ENCODE data around the gene GLMP. TPM values are rescaled to one million over a fixed set of nuclear protein-coding genes. Genes with fewer than 3 reads are reported as not detected.
"Not testable (repeated sequence)": the region's sequence is repeated elsewhere in the genome, so short reads cannot be mapped to it uniquely, and the experiment has no call there.

The GLMP gene, protein sequence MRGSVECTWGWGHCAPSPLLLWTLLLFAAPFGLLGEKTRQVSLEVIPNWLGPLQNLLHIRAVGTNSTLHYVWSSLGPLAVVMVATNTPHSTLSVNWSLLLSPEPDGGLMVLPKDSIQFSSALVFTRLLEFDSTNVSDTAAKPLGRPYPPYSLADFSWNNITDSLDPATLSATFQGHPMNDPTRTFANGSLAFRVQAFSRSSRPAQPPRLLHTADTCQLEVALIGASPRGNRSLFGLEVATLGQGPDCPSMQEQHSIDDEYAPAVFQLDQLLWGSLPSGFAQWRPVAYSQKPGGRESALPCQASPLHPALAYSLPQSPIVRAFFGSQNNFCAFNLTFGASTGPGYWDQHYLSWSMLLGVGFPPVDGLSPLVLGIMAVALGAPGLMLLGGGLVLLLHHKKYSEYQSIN
- 41.3 and 44.6 TPM in 2 replicates for total RNA-seq (2012; rRNA removed)

DNA sequence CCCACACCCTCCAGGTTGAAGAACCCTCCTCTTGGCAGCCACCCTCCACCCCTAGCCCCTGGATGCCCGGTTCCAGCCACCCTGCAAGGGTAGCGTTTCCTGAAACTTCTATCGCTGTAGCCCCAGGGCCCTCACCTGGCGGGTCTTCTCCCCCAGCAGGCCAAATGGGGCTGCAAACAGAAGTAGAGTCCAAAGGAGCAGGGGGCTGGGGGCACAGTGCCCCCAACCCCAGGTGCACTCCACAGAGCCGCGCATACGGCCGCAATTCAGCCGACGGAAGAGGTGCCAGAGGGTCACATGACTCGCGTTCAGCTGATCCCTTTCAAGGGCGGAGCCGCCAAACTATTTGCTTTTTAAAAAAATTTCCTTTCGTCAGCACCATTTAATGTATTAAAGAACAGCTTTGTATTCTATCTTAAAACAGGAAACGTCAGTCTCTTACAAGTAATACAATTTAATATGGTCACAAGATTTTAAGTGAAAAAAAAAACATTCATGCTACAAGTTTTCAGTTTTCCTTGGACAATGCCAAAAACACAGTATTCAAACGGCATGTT lies at the start of gene GLMP:
TSS of gene GLMP (minus strand) at position 289 of the 557 bp plus-strand sequence. CDS start at position 255, 34 bp downstream.
- peak within 1 kb of the TSS; percentile 90 for H3K9ac ChIP-seq (ENCODE audit: low read depth, low read length)
- H3K9me3 ChIP-seq (replicated peaks; ENCODE audit: low read length) = no peaks in the 10 kb centered on the region
- H3K4me2 ChIP-seq (ENCODE audit: low read length) = peak within 1 kb of the TSS; percentile 98
- peaks cover 21% of the 10 kb centered on the region for H3K4me1 ChIP-seq (ENCODE audit: control insufficient read depth, insufficient read depth, low read length)
- H3K27me3 ChIP-seq (ENCODE audit: control insufficient read depth, insufficient read depth, low read length) = no peaks in the 10 kb centered on the region
- H3K36me3 ChIP-seq (ENCODE audit: insufficient read depth, low read length) = peaks cover 5% of the 10 kb centered on the region
- peak within 1 kb of the TSS; percentile 91 for H3K4me3 ChIP-seq (ENCODE audit: low read length)

- H3K9ac ChIP-seq (ENCODE audit: low read depth, low read length) = no peak overlapping the region
- H3K4me2 ChIP-seq (ENCODE audit: low read length) = no peak overlapping the region
- H3K9me3 ChIP-seq (replicated peaks; ENCODE audit: low read length) = no peaks in the 10 kb centered on the region
- no peak overlapping the region for H3K4me3 ChIP-seq (ENCODE audit: low read length)
- H3K4me1 ChIP-seq (ENCODE audit: control insufficient read depth, insufficient read depth, low read length) = peaks cover 2% of the 10 kb centered on the region
- H3K36me3 ChIP-seq (ENCODE audit: insufficient read depth, low read length) = no peaks in the 10 kb centered on the region
- peaks cover 48% of the 10 kb centered on the region for H3K27me3 ChIP-seq (ENCODE audit: control insufficient read depth, insufficient read depth, low read length)
Measured at GRCh38 chr1:156344409-156344808, 48.9 kb upstream of the GLMP start.

DNA sequence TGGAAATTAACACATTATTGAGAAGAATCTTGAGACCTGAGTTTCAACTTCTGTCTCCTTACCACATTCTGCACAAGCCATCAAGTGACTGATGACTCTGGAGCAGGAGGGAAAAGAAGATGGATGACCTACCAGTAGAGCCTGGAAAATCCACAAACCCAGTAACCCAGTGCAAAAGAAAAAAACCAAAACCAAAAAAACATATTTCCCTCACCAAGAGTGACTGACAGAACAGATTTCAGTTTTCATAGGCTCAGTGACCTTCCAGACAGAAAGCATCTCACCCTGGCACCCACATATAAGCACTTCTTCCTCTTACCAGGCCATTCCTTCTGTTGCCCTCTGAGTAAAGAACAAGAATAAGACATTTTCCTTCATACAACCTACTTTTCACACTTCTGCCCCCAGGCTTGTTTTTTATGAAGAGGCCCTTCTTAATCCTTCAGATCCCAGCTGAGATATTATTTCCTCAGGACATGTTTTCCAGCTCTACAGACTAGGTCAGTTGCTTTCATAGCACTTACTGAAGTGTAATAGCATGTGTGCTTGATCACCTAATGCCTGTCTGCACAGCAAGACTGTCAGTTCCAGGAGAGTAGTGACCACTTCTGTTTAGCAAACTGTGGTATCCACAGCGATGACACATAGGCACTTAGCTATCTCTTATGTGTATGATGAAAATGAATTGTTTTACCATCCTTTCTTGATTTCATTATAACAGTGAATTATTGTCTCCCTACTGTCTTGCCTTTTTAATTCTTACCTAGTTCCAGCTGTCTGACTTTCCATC lies 46.9 kb upstream of the GLMP start:
- H3K27me3 ChIP-seq (ENCODE audit: control insufficient read depth, insufficient read depth, low read length) = peaks cover 38% of the 10 kb centered on the region
- no peak overlapping the region for H3K9ac ChIP-seq (ENCODE audit: low read depth, low read length)
- H3K9me3 ChIP-seq (replicated peaks; ENCODE audit: low read length) = no peaks in the 10 kb centered on the region
- H3K36me3 ChIP-seq (ENCODE audit: insufficient read depth, low read length) = no peaks in the 10 kb centered on the region
- H3K4me3 ChIP-seq (ENCODE audit: low read length) = no peak overlapping the region
- peaks cover 2% of the 10 kb centered on the region for H3K4me1 ChIP-seq (ENCODE audit: control insufficient read depth, insufficient read depth, low read length)
- H3K4me2 ChIP-seq (ENCODE audit: low read length) = no peak overlapping the region

GRCh38 chr1:156338180-156338976 lies 42.9 kb upstream of the GLMP start, which contains the start of the genes CCT3 and TSACC:
Gene CCT3, minus strand, starts transcription at chr1:156338292. Its CDS starts 108 bp downstream, at chr1:156338184.
Gene TSACC, plus strand, starts transcription at chr1:156338526. Its CDS starts 1,232 bp downstream, at chr1:156339758.
- H3K9ac ChIP-seq (ENCODE audit: low read depth, low read length) = peak within 1 kb of the TSS; percentile 89
- no peaks in the 10 kb centered on the region for H3K9me3 ChIP-seq (replicated peaks; ENCODE audit: low read length)
- peaks cover 15% of the 10 kb centered on the region for H3K4me1 ChIP-seq (ENCODE audit: control insufficient read depth, insufficient read depth, low read length)
- H3K36me3 ChIP-seq (ENCODE audit: insufficient read depth, low read length) = peaks cover 19% of the 10 kb centered on the region
- peaks cover 11% of the 10 kb centered on the region for H3K27me3 ChIP-seq (ENCODE audit: control insufficient read depth, insufficient read depth, low read length)
- H3K4me3 ChIP-seq (ENCODE audit: low read length) = peak within 1 kb of the TSS; percentile 86
- H3K4me2 ChIP-seq (ENCODE audit: low read length) = peak within 1 kb of the TSS; percentile 92

DNA sequence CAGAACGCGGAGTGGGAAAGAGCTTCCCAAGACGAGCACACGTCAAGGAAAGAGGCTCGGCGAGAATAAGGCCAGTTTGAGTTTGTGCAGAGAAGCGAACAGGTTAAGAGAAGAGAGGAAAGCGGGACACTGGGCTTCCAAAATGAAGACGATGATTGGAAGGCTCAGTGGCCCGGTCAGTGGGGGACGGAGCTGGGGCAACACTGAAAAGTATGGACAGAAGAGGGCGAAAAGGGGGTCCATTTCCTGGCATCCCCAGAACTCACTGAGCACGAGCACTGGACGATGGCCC lies 42.4 kb upstream of the GLMP start:
- H3K9ac ChIP-seq (ENCODE audit: low read depth, low read length) = peak overlapping the region; percentile 89
- H3K27me3 ChIP-seq (ENCODE audit: control insufficient read depth, insufficient read depth, low read length) = peaks cover 6% of the 10 kb centered on the region
- no peaks in the 10 kb centered on the region for H3K9me3 ChIP-seq (replicated peaks; ENCODE audit: low read length)
- H3K4me1 ChIP-seq (ENCODE audit: control insufficient read depth, insufficient read depth, low read length) = peaks cover 15% of the 10 kb centered on the region
- H3K4me3 ChIP-seq (ENCODE audit: low read length) = peak overlapping the region; percentile 86
- H3K36me3 ChIP-seq (ENCODE audit: insufficient read depth, low read length) = peaks cover 22% of the 10 kb centered on the region
- peak overlapping the region; percentile 74 for H3K4me2 ChIP-seq (ENCODE audit: low read length)

DNA sequence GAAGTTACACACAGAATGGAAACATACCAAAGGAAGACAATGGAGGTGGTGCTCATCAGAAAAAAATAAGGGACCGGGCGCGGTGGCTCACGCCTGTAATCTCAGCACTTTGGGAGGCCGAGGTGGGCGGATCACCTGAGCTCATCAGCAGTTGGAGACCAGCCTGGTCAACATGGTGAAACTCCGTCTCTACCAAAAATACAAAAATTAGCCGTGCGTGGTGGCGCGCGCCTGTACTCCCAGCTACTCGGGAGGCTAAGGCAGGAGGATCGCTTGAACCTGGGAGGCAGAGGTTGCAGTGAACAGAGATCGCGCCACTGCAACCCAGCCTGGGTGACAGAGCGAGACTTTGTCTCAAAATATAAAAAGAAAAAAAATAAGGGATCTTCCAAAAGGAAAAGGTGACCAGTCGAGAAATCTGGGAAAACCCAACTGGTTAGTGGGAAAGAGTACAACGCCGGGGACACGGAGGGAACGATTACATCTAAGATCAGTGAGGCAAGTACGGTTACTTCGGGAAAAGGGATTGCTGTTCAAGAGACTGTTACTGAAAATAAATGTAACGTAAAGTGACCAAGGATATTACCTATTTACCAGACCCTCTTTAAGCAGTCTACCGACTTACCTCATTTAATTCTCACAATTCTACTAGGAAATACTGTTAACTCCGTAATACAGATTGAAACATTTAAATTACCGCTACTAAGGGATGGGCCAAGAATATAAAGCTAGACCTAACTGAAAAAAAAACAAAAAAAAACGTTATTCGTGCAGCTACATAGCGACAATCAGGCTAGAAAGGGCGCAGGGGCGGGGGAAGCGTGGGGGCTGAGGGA lies 41.8 kb upstream of the GLMP start:
- Histone ChIP-seq H3K9ac (ENCODE audit: low read depth, low read length) (peak overlapping the region; percentile 89), H3K4me1 (ENCODE audit: control insufficient read depth, insufficient read depth, low read length) (peaks cover 15% of the 10 kb centered on the region), H3K4me3 (ENCODE audit: low read length) (peak overlapping the region; percentile 86), H3K9me3 (replicated peaks; ENCODE audit: low read length) (no peaks in the 10 kb centered on the region), H3K27me3 (ENCODE audit: control insufficient read depth, insufficient read depth, low read length) (no peaks in the 10 kb centered on the region), H3K36me3 (ENCODE audit: insufficient read depth, low read length) (peaks cover 28% of the 10 kb centered on the region), H3K4me2 (ENCODE audit: low read length) (peak overlapping the region; percentile 74)

GRCh38 chr1:156336242-156336641 lies 40.8 kb upstream of the GLMP start:
- no peaks in the 10 kb centered on the region for H3K9me3 ChIP-seq (replicated peaks; ENCODE audit: low read length)
- H3K4me1 ChIP-seq (ENCODE audit: control insufficient read depth, insufficient read depth, low read length) = peaks cover 15% of the 10 kb centered on the region
- H3K4me3 ChIP-seq (ENCODE audit: low read length) = peak overlapping the region; percentile 86
- H3K36me3 ChIP-seq (ENCODE audit: insufficient read depth, low read length) = peaks cover 35% of the 10 kb centered on the region
- H3K27me3 ChIP-seq (ENCODE audit: control insufficient read depth, insufficient read depth, low read length) = no peaks in the 10 kb centered on the region
- H3K9ac ChIP-seq (ENCODE audit: low read depth, low read length) = peak overlapping the region; percentile 89
- peak overlapping the region; percentile 74 for H3K4me2 ChIP-seq (ENCODE audit: low read length)

DNA sequence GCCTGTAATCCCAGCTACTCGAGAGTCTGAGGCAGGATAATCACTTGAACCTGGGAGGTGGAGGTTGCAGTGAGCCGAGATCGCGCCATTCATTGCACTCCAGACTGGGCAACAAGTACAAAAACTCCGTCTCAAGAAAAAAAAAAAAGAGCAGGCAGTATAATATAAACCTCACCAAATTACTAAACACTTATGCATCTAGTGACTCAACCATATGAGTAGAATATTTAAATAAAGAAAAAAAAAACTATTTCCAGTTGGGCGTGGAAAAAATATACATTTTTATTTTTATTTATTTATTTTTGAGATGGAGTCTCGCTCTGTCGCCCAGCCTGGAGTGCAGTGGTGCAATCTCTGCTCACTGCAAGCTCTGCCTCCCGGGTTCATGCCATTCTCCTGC lies 27.7 kb upstream of the GLMP start:
- H3K4me2 ChIP-seq (ENCODE audit: low read length); H3K4me1 ChIP-seq (ENCODE audit: control insufficient read depth, insufficient read depth, low read length); H3K9me3 ChIP-seq (replicated peaks; ENCODE audit: low read length); H3K27me3 ChIP-seq (ENCODE audit: control insufficient read depth, insufficient read depth, low read length); H3K4me3 ChIP-seq (ENCODE audit: low read length); H3K9ac ChIP-seq (ENCODE audit: low read depth, low read length): not testable (repeated sequence)
- H3K36me3 ChIP-seq (ENCODE audit: insufficient read depth, low read length) = peaks cover 58% of the 10 kb centered on the region

- H3K4me1 ChIP-seq (ENCODE audit: control insufficient read depth, insufficient read depth, low read length) = peaks cover 8% of the 10 kb centered on the region
- H3K4me2 ChIP-seq (ENCODE audit: low read length) = no peak overlapping the region
- H3K9me3 ChIP-seq (replicated peaks; ENCODE audit: low read length) = no peaks in the 10 kb centered on the region
- peaks cover 76% of the 10 kb centered on the region for H3K36me3 ChIP-seq (ENCODE audit: insufficient read depth, low read length)
- no peak overlapping the region for H3K9ac ChIP-seq (ENCODE audit: low read depth, low read length)
- H3K27me3 ChIP-seq (ENCODE audit: control insufficient read depth, insufficient read depth, low read length) = no peaks in the 10 kb centered on the region
- H3K4me3 ChIP-seq (ENCODE audit: low read length) = no peak overlapping the region
Measured at GRCh38 chr1:156320560-156320959, 25.1 kb upstream of the GLMP start.

GRCh38 chr1:156319664-156320063 lies 24.2 kb upstream of the GLMP start:
- H3K4me2 ChIP-seq (ENCODE audit: low read length) = no peak overlapping the region
- no peak overlapping the region for H3K4me3 ChIP-seq (ENCODE audit: low read length)
- peaks cover 76% of the 10 kb centered on the region for H3K36me3 ChIP-seq (ENCODE audit: insufficient read depth, low read length)
- no peaks in the 10 kb centered on the region for H3K9me3 ChIP-seq (replicated peaks; ENCODE audit: low read length)
- H3K4me1 ChIP-seq (ENCODE audit: control insufficient read depth, insufficient read depth, low read length) = peaks cover 8% of the 10 kb centered on the region
- H3K9ac ChIP-seq (ENCODE audit: low read depth, low read length) = no peak overlapping the region
- H3K27me3 ChIP-seq (ENCODE audit: control insufficient read depth, insufficient read depth, low read length) = no peaks in the 10 kb centered on the region

Measured in skeletal muscle satellite cell (primary cell).